ENCODE results near the gene DPEP2.
"Not testable (repeated sequence)": the region's sequence is repeated elsewhere in the genome, so short reads cannot be mapped to it uniquely, and the experiment has no call there.

Gene DPEP2

GRCh38 chr16:67998779-67999688 lies at the start of gene DPEP2:
DPEP2 (minus strand) TSS chr16:67999484; CDS start chr16:67993212, 6,272 bp downstream.
- peak; percentile 62 for DNase-seq

- no peak for DNase-seq
Observed at GRCh38 chr16:68047987-68048386, 48.7 kb upstream of the DPEP2 start.

- DNase-seq: no peak
Observed at GRCh38 chr16:68046106-68046505, 46.8 kb upstream of the DPEP2 start.

GRCh38 chr16:68041783-68042182 lies 42.5 kb upstream of the DPEP2 start:
- DNase-seq: no peak

DNA sequence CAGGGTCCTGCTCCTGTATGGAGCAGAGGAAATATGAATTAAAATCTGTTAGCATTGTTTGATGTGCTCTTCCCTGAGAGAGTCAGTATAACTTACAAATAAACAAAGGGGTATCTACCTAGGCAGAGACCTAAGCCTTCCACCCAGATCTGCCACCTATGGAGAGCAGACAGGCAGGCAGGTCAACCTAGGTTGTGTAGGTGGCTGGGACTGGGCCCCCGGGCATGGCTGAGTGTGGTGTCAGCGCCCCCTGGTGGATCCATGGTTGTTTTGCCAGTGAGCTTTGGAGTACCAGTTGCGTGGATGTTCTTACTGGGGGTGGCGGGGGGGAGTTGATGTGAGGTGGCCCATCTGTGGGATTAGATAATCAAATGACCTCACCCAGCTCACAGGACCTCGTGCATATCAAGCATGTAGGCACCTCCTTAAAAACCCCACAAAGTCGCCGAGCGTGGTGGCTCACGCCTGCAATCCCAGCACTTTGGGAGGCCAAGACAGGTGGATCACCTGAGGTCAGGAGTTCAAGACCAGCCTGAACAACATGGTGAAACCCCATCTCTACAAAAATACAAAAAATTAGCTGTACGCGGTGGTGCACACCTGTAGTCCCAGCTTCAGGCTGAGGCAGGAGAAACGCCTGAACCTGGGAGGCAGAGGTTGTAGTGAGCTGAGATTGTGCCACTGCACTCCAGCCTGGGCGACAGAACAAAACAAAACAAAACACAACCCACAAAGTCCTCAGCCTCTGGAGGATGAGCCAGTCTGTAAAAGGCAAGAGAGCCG lies 41.4 kb upstream of the DPEP2 start:
- peak; percentile 91 for DNase-seq

- no peak for DNase-seq
Observed at GRCh38 chr16:68037841-68038597, 38.7 kb upstream of the DPEP2 start.

- no peak for DNase-seq
Observed at GRCh38 chr16:68035227-68035626, 35.9 kb upstream of the DPEP2 start.

- no peak for DNase-seq
Observed at GRCh38 chr16:68033101-68033500, 33.8 kb upstream of the DPEP2 start.

GRCh38 chr16:68031951-68032350 lies 32.7 kb upstream of the DPEP2 start:
- DNase-seq: no peak

DNA sequence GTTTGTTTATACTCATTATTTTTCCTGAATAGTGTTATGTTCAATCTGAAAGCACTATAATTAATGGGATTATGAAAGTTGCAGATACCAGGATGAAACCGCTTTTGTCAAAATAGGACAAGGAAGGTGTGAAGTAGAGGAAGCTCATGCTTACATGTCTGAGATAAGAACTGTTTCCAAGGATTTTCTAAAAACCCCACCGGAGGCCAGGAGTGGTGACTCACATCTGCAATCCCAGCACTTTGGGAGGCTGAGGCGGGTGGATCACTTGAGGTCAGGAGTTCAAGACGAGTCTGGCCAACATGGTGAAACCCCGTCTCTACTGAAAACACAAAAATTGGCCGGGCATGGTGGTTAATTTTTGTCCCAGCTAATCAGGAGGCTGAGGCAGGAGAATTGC lies 30.8 kb upstream of the DPEP2 start:
- not testable (repeated sequence) for DNase-seq

DNA sequence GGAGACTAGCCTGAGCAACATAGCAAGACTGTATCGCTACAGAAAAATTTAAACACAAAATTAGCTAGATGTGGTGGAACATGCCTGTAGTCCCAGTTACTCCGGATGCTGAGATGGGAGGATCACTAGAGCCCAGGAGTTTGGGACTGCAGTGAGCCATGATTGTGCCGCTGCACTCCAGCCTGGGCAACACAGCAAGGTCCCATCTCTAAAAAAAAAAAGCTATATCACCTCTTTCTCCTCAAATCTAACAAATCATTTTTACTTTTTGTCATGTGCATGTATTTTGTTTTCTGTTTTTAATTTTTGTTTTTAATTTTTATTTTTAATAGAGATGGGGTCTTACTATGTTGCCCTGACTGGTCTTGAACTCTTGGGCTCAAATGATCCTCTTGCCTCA lies 29.7 kb upstream of the DPEP2 start:
- no peak for DNase-seq

GRCh38 chr16:68022728-68023537 lies 23.6 kb upstream of the DPEP2 start, which contains the start of the genes DDX28 and DUS2:
DDX28 (minus strand) TSS chr16:68023232; CDS start chr16:68023202, 30 bp downstream.
DUS2 (plus strand) TSS chr16:68023284; CDS start chr16:68038024, 14,740 bp downstream.
- DNase-seq: peak; percentile 95

- no peak for DNase-seq
Observed at GRCh38 chr16:68022278-68022727, 23.0 kb upstream of the DPEP2 start.

DNA sequence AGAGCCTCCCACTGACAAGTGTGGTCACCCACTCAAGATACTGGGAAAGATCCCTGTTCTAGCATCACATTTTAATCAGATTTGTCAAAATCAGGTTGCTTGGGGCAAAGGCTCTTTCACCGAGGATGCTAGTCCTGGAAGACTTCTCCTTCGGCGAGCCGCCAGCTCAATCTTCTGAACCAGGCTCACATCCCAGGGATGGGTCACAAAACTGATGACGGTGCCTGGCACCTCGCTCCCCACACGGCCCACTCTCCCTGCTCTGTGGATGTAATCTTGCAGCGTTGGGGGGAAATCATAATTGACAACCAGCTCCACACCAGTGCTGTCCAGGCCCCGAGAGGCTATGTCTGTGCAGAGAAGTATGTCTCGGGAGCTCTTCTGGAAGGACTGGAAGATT lies 22.2 kb upstream of the DPEP2 start:
- no peak for DNase-seq

DNA sequence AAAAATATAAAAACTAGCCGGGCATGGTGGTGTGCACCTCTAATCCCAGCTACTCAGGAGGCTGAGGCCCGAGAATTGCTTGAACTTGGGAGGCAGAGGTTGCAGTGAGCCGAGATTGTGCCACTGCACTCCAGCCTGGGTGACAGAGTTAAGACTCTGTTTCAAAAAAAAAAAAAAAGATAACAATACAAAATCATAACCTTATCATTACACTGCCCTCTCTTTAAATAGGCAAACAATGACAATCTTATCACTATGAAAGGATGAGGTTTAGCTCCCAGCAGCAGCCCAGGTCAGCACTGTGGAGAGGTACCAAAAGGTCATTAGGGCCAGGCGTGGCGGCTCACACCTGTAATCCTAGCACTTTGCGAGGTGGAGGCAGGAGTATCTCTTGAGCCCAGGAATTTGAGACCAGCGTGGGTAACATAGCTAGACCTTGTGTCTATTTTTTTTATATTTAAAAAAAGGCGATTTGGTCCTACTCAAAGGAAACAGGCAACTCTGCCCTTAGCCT lies 19.9 kb upstream of the DPEP2 start:
- DNase-seq: no peak

DNA sequence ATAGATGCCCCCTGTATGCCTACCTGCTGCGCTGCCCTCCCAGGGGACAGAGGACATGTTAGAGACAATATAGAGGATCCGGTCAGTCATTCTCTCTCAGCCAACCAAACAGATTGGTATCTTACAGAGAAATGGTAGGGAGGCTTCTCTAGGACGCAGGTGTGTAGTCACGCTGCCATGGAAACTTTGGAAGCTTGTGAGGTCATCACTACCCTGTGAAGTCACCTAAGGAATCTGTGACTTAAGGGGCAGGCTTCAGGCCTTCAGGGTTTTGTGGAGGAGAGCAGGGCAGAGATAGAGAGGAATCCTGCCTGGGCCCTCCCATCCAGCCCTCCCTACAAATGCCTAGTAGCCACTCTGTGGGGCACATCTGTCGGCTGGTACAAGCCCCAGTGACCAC lies 16.4 kb upstream of the DPEP2 start, which contains the start of gene DPEP2NB:
Gene DPEP2NB (minus strand): TSS at position 231 of the 400 bp plus-strand sequence. CDS start 141 bp downstream, at position 90.
- no peak for DNase-seq

- DNase-seq: no peak
Observed at GRCh38 chr16:68013440-68013839, 14.2 kb upstream of the DPEP2 start.

- DNase-seq: not testable (repeated sequence)
Observed at GRCh38 chr16:68009872-68010271, 10.6 kb upstream of the DPEP2 start.

- no peak for DNase-seq
Observed at GRCh38 chr16:68009157-68009735, 10.0 kb upstream of the DPEP2 start.

DNA sequence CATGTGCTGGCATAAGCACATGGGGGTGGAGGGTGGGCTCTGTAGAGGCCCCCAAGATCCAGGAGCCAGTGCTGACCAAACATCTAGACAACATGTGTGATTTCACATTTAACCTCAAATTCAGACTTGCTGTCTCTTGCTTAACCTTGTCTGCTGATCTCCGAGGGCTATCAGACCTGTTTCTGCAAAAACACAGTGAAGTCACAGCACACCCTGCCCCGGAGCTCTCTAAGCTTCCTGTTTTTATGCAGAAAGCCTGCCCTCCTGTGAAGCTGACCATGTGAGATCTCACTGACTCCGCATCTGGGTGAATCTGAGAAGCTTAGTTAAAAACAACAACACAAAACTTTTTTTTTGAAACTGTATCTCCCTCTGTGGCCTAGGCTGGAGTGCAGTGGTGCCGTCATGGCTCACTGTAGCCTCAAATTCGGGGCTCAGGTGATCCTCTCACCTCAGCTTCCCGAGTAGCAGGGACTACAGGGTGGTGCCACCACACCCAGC lies 6.6 kb upstream of the DPEP2 start:
- peak; percentile 68 for DNase-seq

- DNase-seq: no peak
Observed at GRCh38 chr16:68005211-68005610, 5.9 kb upstream of the DPEP2 start.

Data from CD4-positive, alpha-beta T cell treated with Interleukin-21 for 1 hour (primary cell).